Activated CD8-positive, alpha-beta memory T cell treated with anti-CD3 and anti-CD28 coated beads, Interleukin-2, amount 50 U/mL, for 24 hours (primary cell): ENCODE results near the gene GDF15.
A peak's percentile ranks its signal among the peaks of the same experiment; 100 is the strongest.
"Not testable (repeated sequence)": the region's sequence is repeated elsewhere in the genome, so short reads cannot be mapped to it uniquely, and the experiment has no call there.

Source experiments
- DNase-seq: peaks from one replicate; pipeline ENCODE4 v3.0.0-alpha.2; 2020; ENCODE audit errors: extremely low read depth

Gene GDF15

GRCh38 chr19:18363787-18364186, 22.2 kb upstream of the GDF15 start:
- no peak for DNase-seq

- not testable (repeated sequence) for DNase-seq
Observed at GRCh38 chr19:18364277-18364825, 21.6 kb upstream of the GDF15 start.

- DNase-seq = no peak
Observed at GRCh38 chr19:18364826-18365528, 21.0 kb upstream of the GDF15 start.

GRCh38 chr19:18366021-18366435, 19.9 kb upstream of the GDF15 start:
- no peak for DNase-seq

GRCh38 chr19:18368504-18369222, 17.3 kb upstream of the GDF15 start:
- no peak for DNase-seq

- no peak for DNase-seq
Observed at GRCh38 chr19:18373407-18373891, 12.5 kb upstream of the GDF15 start.

- peak; percentile 23 for DNase-seq
Observed at GRCh38 chr19:18373892-18374629, 11.9 kb upstream of the GDF15 start.

GRCh38 chr19:18377026-18377425, 8.9 kb upstream of the GDF15 start:
- no peak for DNase-seq

- DNase-seq = no peak
Observed at GRCh38 chr19:18379803-18380747, 5.9 kb upstream of the GDF15 start.

- no peak for DNase-seq
Observed at GRCh38 chr19:18380843-18381242, 5.1 kb upstream of the GDF15 start.

- DNase-seq = not testable (repeated sequence)
Observed at GRCh38 chr19:18383622-18384021, 2.3 kb upstream of the GDF15 start.

GRCh38 chr19:18384775-18385174, 1.2 kb upstream of the GDF15 start:
- no peak for DNase-seq

- DNase-seq = no peak
Observed at GRCh38 chr19:18385359-18385674, 641 bp upstream of the GDF15 start.

GRCh38 chr19:18386543-18387271, 749 bp downstream of the GDF15 start:
- DNase-seq = no peak

GRCh38 chr19:18388100-18388959, 2.4 kb downstream of the GDF15 start:
- peak; percentile 42 for DNase-seq

- no peak for DNase-seq
Observed at GRCh38 chr19:18388960-18389725, 3.2 kb downstream of the GDF15 start.

GRCh38 chr19:18389726-18390064, 3.7 kb downstream of the GDF15 start:
- no peak for DNase-seq

- DNase-seq = no peak
Observed at GRCh38 chr19:18390065-18390907, 4.3 kb downstream of the GDF15 start.
